ENCODE data around the gene RBM5. TPM values are rescaled to one million over a fixed set of nuclear protein-coding genes. Genes with fewer than 3 reads are reported as not detected.

Gene RBM5
- polyA plus RNA-seq, 1 experiment = 205 TPM

DNA sequence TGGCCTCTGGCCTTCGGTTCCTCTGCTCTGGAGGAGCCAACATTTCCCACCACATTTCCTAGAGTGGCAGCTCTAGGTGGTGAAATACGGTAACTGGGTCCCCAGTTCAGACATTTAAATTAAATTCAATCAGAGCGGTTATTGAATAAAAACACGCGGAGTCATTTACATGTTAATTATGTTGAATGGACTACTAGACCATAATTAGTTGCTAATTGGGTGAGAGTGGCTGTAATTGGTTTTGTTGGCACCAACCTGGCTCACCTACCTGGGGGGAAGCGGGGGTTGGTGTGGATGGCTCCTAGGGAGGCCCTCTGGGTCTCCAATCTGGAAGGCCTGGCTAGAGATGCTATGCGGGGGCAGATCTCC lies 79.1 kb downstream of the RBM5 start:
- ChIA-PET POLR2A (no interaction called here), CTCF (no interaction called here)
- Histone ChIP-seq H3K27me3 (ENCODE audit: control insufficient read depth, insufficient read depth, low read length) (no peaks in the 10 kb centered on the region), H3K4me3 (ENCODE audit: low read depth, low read length) (no peak overlapping the region), H3K36me3 (ENCODE audit: control insufficient read depth, insufficient read depth, low read length) (no peaks in the 10 kb centered on the region)
- TF ChIP-seq, protein P1, sequence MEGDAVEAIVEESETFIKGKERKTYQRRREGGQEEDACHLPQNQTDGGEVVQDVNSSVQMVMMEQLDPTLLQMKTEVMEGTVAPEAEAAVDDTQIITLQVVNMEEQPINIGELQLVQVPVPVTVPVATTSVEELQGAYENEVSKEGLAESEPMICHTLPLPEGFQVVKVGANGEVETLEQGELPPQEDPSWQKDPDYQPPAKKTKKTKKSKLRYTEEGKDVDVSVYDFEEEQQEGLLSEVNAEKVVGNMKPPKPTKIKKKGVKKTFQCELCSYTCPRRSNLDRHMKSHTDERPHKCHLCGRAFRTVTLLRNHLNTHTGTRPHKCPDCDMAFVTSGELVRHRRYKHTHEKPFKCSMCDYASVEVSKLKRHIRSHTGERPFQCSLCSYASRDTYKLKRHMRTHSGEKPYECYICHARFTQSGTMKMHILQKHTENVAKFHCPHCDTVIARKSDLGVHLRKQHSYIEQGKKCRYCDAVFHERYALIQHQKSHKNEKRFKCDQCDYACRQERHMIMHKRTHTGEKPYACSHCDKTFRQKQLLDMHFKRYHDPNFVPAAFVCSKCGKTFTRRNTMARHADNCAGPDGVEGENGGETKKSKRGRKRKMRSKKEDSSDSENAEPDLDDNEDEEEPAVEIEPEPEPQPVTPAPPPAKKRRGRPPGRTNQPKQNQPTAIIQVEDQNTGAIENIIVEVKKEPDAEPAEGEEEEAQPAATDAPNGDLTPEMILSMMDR (IDR thresholded peaks at IDR 0.05; ENCODE audit: insufficient read depth, low read depth, low read length) = no peak
- DNase-seq (ENCODE audit: low read depth) = no peak

DNA sequence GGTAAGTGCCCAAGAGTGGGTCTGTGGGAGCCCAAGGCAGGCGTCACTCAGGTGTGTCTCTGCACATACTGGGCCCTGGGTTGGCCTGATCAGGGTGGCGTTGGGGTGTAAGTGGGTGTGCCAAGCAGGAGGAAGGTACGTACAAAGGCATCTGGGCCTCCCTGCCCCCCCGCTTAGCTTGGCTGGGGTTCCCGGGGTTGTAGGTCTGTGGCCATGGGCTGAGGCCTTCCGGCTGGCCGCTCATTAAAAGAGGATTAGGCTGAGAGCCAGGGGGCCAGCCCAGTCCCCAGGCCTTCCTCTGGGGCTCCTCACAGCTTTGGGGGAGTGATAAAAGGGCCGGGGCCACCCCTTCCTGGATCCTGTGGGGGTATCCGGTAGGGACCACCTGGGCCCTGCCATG lies 79.7 kb downstream of the RBM5 start:
- TF ChIP-seq, protein P1 (IDR thresholded peaks at IDR 0.05; ENCODE audit: insufficient read depth, low read depth, low read length) = no peak
- CTCF ChIA-PET = no interaction called here

More for the DNA sequence above, 79.7 kb downstream of the RBM5 start:
- no peak overlapping the region for H3K4me3 ChIP-seq (ENCODE audit: low read depth, low read length)
- POLR2A ChIA-PET = no interaction called here
- DNase-seq (ENCODE audit: low read depth) = no peak
- no peaks in the 10 kb centered on the region for H3K36me3 ChIP-seq (ENCODE audit: control insufficient read depth, insufficient read depth, low read length)
- H3K27me3 ChIP-seq (ENCODE audit: control insufficient read depth, insufficient read depth, low read length) = no peaks in the 10 kb centered on the region

Other genes starting within 250 kb of the RBM5 start
- 4.9 and 5.8 TPM in 2 replicates for gene TRAIP, start 232.4 kb upstream of the RBM5 start, polyA plus RNA-seq (2011; rRNA removed)
- gene CAMKV, start 219.0 kb upstream of the RBM5 start, polyA plus RNA-seq (2011; rRNA removed) = not detected in 2 replicates
- 0.17 and 0.64 TPM in 2 replicates for gene MST1R, start 185.0 kb upstream of the RBM5 start, polyA plus RNA-seq (2011; rRNA removed)
- gene MON1A, start 159.1 kb upstream of the RBM5 start, polyA plus RNA-seq (2011; rRNA removed) = 9.5 and 14.1 TPM in 2 replicates
- gene RBM6, start 148.8 kb upstream of the RBM5 start, polyA plus RNA-seq (2011; rRNA removed) = 33.4 and 46.6 TPM in 2 replicates
- 7.4 and 11.4 TPM in 2 replicates for gene SEMA3F, start 66.4 kb downstream of the RBM5 start, polyA plus RNA-seq (2011; rRNA removed)
- not detected in 2 replicates for gene GNAT1, start 102.7 kb downstream of the RBM5 start, polyA plus RNA-seq (2011; rRNA removed)
- gene SLC38A3, start 116.4 kb downstream of the RBM5 start, polyA plus RNA-seq (2011; rRNA removed) = 0.17 and 0.22 TPM in 2 replicates
- 574 and 887 TPM in 2 replicates for gene GNAI2, start 147.3 kb downstream of the RBM5 start, polyA plus RNA-seq (2011; rRNA removed)
- gene SEMA3B, start 180.2 kb downstream of the RBM5 start, polyA plus RNA-seq (2011; rRNA removed) = 32.7 and 59.0 TPM in 2 replicates
- gene LSMEM2, start 190.2 kb downstream of the RBM5 start, polyA plus RNA-seq (2011; rRNA removed) = not detected in 2 replicates
- 22.0 and 56.7 TPM in 2 replicates for gene IFRD2, start 203.5 kb downstream of the RBM5 start, polyA plus RNA-seq (2011; rRNA removed)
- 7.1 and 8.5 TPM in 2 replicates for gene HYAL3, start 210.5 kb downstream of the RBM5 start, polyA plus RNA-seq (2011; rRNA removed)
- 3.6 and 5.8 TPM in 2 replicates for gene NAA80, start 210.5 kb downstream of the RBM5 start, polyA plus RNA-seq (2011; rRNA removed)
- gene HYAL1, start 214.7 kb downstream of the RBM5 start, polyA plus RNA-seq (2011; rRNA removed) = 0.10 and 0.12 TPM in 2 replicates
- 40.4 and 63.2 TPM in 2 replicates for gene HYAL2, start 233.8 kb downstream of the RBM5 start, polyA plus RNA-seq (2011; rRNA removed)
- 33.8 and 38.9 TPM in 2 replicates for gene TUSC2, start 239.3 kb downstream of the RBM5 start, polyA plus RNA-seq (2011; rRNA removed)

Measured in BJ (cell line).